SK-N-SH (cell line): ENCODE data around the gene CAMK2D. TPM values are rescaled to one million over a fixed set of nuclear protein-coding genes. Genes with fewer than 3 reads are reported as not detected.

Experiments used
- CTCF ChIA-PET: fragments of 300-600, 350-600 bp; formaldehyde crosslinking; extraction: SDS; loops from one replicate; lab custom pipeline; 2021; lab: Yijun Ruan, JAX
- POLR2A ChIA-PET: fragments of 350-600 bp; sonication (Branson Sonifier 250); formaldehyde crosslinking; extraction: SDS; loops from one replicate; lab custom pipeline; 2020; ENCODE audit warnings: antibody characterized with exemption, inconsistent platforms; lab: Yijun Ruan, JAX
- DNase-seq: peaks from one replicate; pipeline ENCODE4 v3.0.0; 2012
- H2AFZ ChIP-seq: fragments of 200-600 bp; sonication (generic); 2 replicates; pipeline ENCODE4 v1.8.1; 2016; ENCODE audit warnings: antibody characterized with exemption, mild to moderate bottlenecking, low read depth
- H3F3A ChIP-seq: fragments of 200-600 bp; sonication (generic); replicated peaks from 2 replicates; pipeline ENCODE3; 2016; ENCODE audit warnings: antibody characterized with exemption, mild to moderate bottlenecking; ENCODE audit not compliant: insufficient read depth
- H3K27ac ChIP-seq, 2 experiments: fragments of 200-500 bp in 1 of 2; fragments of 200-600 bp in 1 of 2; sonication (Bioruptor generic) in 1 of 2; sonication (generic), shearing (Covaris generic) in 1 of 2; 2 replicates each; pipeline versions ENCODE4 v1.5.1 to v1.6.1; 2014 to 2016; ENCODE audit warnings: low read depth in 2 of 2, inconsistent platforms in 1 of 2, low read length in 1 of 2, mild to moderate bottlenecking in 1 of 2, mixed read lengths in 1 of 2
- H3K27me3 ChIP-seq: fragments of 200-600 bp; sonication (generic), shearing (Covaris generic); 2 replicates; pipeline ENCODE4 v1.6.1; 2016; ENCODE audit warnings: mixed run types; ENCODE audit not compliant: insufficient read depth
- H3K36me3 ChIP-seq, 2 experiments: fragments of 200-500 bp in 1 of 2; fragments of 200-600 bp in 1 of 2; sonication (Bioruptor generic) in 1 of 2; sonication (generic) in 1 of 2; replicated peaks in 1 of 2; 2 replicates each; pipeline versions ENCODE3 to v1.5.1; 2014 to 2016; ENCODE audit warnings: low read length in 1 of 2, mild to moderate bottlenecking in 1 of 2; ENCODE audit not compliant: insufficient read depth in 2 of 2, control insufficient read depth in 1 of 2
- H3K4me1 ChIP-seq, 2 experiments: fragments of 200-500 bp in 1 of 2; fragments of 200-600 bp in 1 of 2; sonication (Bioruptor generic) in 1 of 2; sonication (generic), shearing (Covaris generic) in 1 of 2; 2 replicates each; pipeline versions ENCODE4 v1.5.1 to v1.6.1; 2014 to 2016; ENCODE audit warnings: low read depth in 1 of 2, low read length in 1 of 2, mixed run types in 1 of 2; ENCODE audit not compliant: insufficient read depth in 2 of 2, control insufficient read depth in 1 of 2
- H3K4me2 ChIP-seq: fragments of 200-600 bp; sonication (generic), shearing (Covaris generic); 2 replicates; pipeline ENCODE4 v1.6.1; 2017; ENCODE audit warnings: mixed run types
- H3K4me3 ChIP-seq, 2 experiments: fragments of 200-500 bp in 1 of 2; fragments of 200-600 bp in 1 of 2; sonication (Bioruptor generic) in 1 of 2; sonication (generic), shearing (Covaris generic) in 1 of 2; 2 replicates each; pipeline versions ENCODE4 v1.5.1 to v1.8.1; 2014 to 2016; ENCODE audit warnings: low read depth in 2 of 2, inconsistent platforms in 1 of 2, low read length in 1 of 2, mild to moderate bottlenecking in 1 of 2, mixed read lengths in 1 of 2, moderate library complexity in 1 of 2
- H3K79me2 ChIP-seq: fragments of 200-600 bp; sonication (generic); 2 replicates; pipeline ENCODE4 v1.8.1; 2017; ENCODE audit warnings: mild to moderate bottlenecking; ENCODE audit not compliant: insufficient read depth
- H3K9ac ChIP-seq: fragments of 200-600 bp; sonication (generic); 2 replicates; pipeline ENCODE4 v1.6.1; 2017; ENCODE audit warnings: mixed run types
- H3K9me2 ChIP-seq: fragments of 200-600 bp; sonication (generic); 2 replicates; pipeline ENCODE4 v1.6.1; 2017; ENCODE audit warnings: mixed run types
- H3K9me3 ChIP-seq: fragments of 200-600 bp; sonication (generic); 2 replicates; pipeline ENCODE4 v1.6.1; 2017; ENCODE audit warnings: mixed run types, mild to moderate bottlenecking, moderate library complexity
- H4K20me1 ChIP-seq: fragments of 200-600 bp; sonication (generic); 2 replicates; pipeline ENCODE4 v1.6.1; 2017; ENCODE audit warnings: mild to moderate bottlenecking, mixed run types; ENCODE audit not compliant: insufficient read depth
- CTCF ChIP-seq: fragments of 200-600 bp; sonication (generic); IDR thresholded peaks from 2 replicates; pipeline ENCODE4 v1.6.1; 2017; ENCODE audit warnings: antibody characterized with exemption, mild to moderate bottlenecking, moderate library complexity
- ELF1 ChIP-seq: IDR thresholded peaks from 2 replicates; pipeline ENCODE4 v1.4.0; 2012
- EP300 ChIP-seq, 2 experiments: IDR thresholded peaks; 2 replicates each; pipeline versions ENCODE4 v1.4.0 to v1.6.1; 2012; ENCODE audit warnings: borderline replicate concordance in 1 of 2, low read depth in 1 of 2, low read length in 1 of 2
- EZH2phosphoT487 ChIP-seq: fragments of 200-600 bp; sonication (generic); IDR thresholded peaks from 2 replicates; pipeline ENCODE4 v1.6.1; 2017; ENCODE audit warnings: low read depth, mixed run types, mild to moderate bottlenecking, antibody characterized with exemption, moderate library complexity, borderline replicate concordance
- FOXM1 ChIP-seq: IDR thresholded peaks from 2 replicates; pipeline ENCODE4 v1.4.0; 2012; ENCODE audit warnings: low read depth, mild to moderate bottlenecking
- GATA2 ChIP-seq: sonication (generic); formaldehyde crosslinking; IDR thresholded peaks from 2 replicates; pipeline ENCODE4 v1.5.0; 2020; ENCODE audit warnings: mild to moderate bottlenecking, missing genetic modification reagents
- IRF3 ChIP-seq: fragments of 150-350 bp; IDR thresholded peaks from 2 replicates; pipeline ENCODE4 v1.6.1; 2016; ENCODE audit warnings: mild to moderate bottlenecking, low read depth, low read length
- JUND ChIP-seq: IDR thresholded peaks from 2 replicates; pipeline ENCODE4 v1.4.0; 2012
- NRF1 ChIP-seq: IDR thresholded peaks from 2 replicates; pipeline ENCODE4 v1.6.1; 2012; ENCODE audit warnings: low read depth, mild to moderate bottlenecking, low read length
- POLR2AphosphoS5 ChIP-seq: IDR thresholded peaks from 2 replicates; pipeline ENCODE4 v1.6.1; 2012; ENCODE audit warnings: low read depth, low read length
- RAD21 ChIP-seq: IDR thresholded peaks from 2 replicates; pipeline ENCODE4 v1.6.1; 2012; ENCODE audit warnings: mild to moderate bottlenecking, low read length
- RXRA ChIP-seq: IDR thresholded peaks from 2 replicates; pipeline ENCODE4 v1.4.0; 2012; ENCODE audit warnings: low read depth, mild to moderate bottlenecking, borderline replicate concordance
- TAF1 ChIP-seq: IDR thresholded peaks from 2 replicates; pipeline ENCODE4 v1.6.1; 2012; ENCODE audit warnings: low read depth, mild to moderate bottlenecking, low read length, moderate library complexity, borderline replicate concordance
- USF1 ChIP-seq: IDR thresholded peaks from 2 replicates; pipeline ENCODE4 v1.4.0; 2012; ENCODE audit warnings: low read depth, borderline replicate concordance
- USF2 ChIP-seq: fragments of 150-350 bp; IDR thresholded peaks from 2 replicates; pipeline ENCODE4 v1.6.1; 2017; ENCODE audit warnings: antibody characterized with exemption, low read length, low read depth, borderline replicate concordance
- ZBTB33 ChIP-seq: IDR thresholded peaks from 2 replicates; pipeline ENCODE4 v1.4.0; 2012; ENCODE audit warnings: low read depth, borderline replicate concordance
- WGBS: methylation state at CpG from one replicate; pipeline ENCODE4 v1.1.6; 2017; ENCODE audit warnings: low lambda C conversion rate; 5-methylcytosine and 5-hydroxymethylcytosine counted together
- polyA plus RNA-seq, 3 experiments: library from polyadenylated mRNA; depleted of rRNA; stranded (reverse); fragments of >200 nt; gene quantifications; 2 replicates each; pipeline ENCODE4 v1.2.3, GENCODE V29; 2012
- TF ChIP-seq, protein P1 (sequence below): IDR thresholded peaks from 2 replicates; pipeline ENCODE4 v1.4.0; 2012; ENCODE audit warnings: low read depth

Gene CAMK2D
- polyA plus RNA-seq, 1 of the 3 experiments (the other 2 are of a cell fraction), result 17.0 TPM

DNA sequence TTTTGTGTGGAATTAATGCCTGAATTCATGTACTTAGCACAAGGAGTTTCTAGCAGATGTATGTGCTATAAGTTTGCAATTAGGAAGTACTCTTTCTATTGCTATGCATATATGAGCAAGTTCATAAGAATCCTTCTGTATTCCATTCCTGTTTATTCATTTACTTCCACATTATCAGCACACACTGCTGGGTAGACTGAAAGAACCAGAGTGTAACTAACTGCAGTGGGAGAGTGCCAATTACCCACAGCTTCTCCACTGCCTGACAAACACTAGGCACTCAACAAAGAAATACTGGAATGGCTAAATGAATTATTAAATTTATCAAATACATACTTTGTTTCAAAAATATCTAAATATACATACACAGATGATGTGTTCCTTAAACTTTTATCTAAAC lies 219.6 kb downstream of the CAMK2D start:
- Histone ChIP-seq H2AFZ (no peak overlapping the region), H3K27ac (no peak overlapping the region), H3K4me2 (no peak overlapping the region), H3K9me3 (no peaks in the 10 kb centered on the region), H3K4me3 (no peak overlapping the region), H3K4me1 (peaks cover 0 to 7% of the 10 kb centered on the region in 2 experiments; a peak in 2 of 4 replicates), H3K9me2 (no peaks in the 10 kb centered on the region), H3K36me3 (peaks cover 6 to 29% of the 10 kb centered on the region in 2 experiments), H3K9ac (no peak overlapping the region), H3F3A (peaks cover 17% of the 10 kb centered on the region), H3K27me3 (no peaks in the 10 kb centered on the region), H3K79me2 (no peaks in the 10 kb centered on the region), H4K20me1 (no peaks in the 10 kb centered on the region)
- ChIA-PET CTCF (interaction anchor here (1.1 kb wide), 1 partner anchor 219 kb away, joined by 3 read pairs; no protein-coding TSS in a partner anchor), POLR2A (no interaction called here)
- TF ChIP-seq JUND (no peak), ELF1 (no peak), EZH2phosphoT487 (no peak), CTCF (no peak)
- TF ChIP-seq, protein P1, sequence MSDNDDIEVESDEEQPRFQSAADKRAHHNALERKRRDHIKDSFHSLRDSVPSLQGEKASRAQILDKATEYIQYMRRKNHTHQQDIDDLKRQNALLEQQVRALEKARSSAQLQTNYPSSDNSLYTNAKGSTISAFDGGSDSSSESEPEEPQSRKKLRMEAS, result no peak
- no peak for DNase-seq

DNA sequence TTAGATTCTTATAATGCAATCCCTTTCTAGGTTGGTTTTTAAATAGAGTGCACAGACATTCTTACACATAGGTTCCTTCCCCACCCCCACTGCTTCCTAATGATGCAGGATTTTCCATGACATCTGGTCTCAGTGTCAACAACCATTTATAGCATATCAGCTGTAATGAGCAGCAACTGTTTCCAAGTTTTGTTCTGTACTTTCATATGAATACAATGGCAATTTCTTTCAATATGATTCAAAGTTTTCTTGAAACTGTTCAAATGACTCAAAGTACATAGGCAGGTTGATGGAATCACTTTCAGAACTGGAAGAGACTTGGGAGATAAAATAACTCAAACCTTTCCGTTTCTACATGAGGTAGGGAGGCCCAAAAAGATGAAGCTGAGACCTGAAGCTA lies 220.7 kb downstream of the CAMK2D start:
- Histone ChIP-seq H3K4me1 (peaks cover 0 to 7% of the 10 kb centered on the region in 2 experiments; a peak in 2 of 4 replicates), H3F3A (peaks cover 27% of the 10 kb centered on the region), H3K4me3 (no peak overlapping the region), H3K36me3 (peaks cover 12 to 34% of the 10 kb centered on the region in 2 experiments), H3K4me2 (no peak overlapping the region), H3K9me2 (no peaks in the 10 kb centered on the region), H4K20me1 (no peaks in the 10 kb centered on the region), H3K27ac (no peak overlapping the region), H3K27me3 (no peaks in the 10 kb centered on the region), H2AFZ (no peak overlapping the region), H3K9me3 (no peaks in the 10 kb centered on the region), H3K9ac (no peak overlapping the region), H3K79me2 (no peaks in the 10 kb centered on the region)
- no peak for DNase-seq
- WGBS, result 86% methylated on average over 1 of the region's 1 CpG
- CTCF ChIA-PET, result no interaction called here
- POLR2A ChIA-PET, result no interaction called here
- TF ChIP-seq POLR2AphosphoS5 (no peak), USF1 (no peak), NRF1 (no peak), TAF1 (no peak), EP300 (IDR thresholded peaks at IDR 0.05; ENCODE audit: borderline replicate concordance in 1 of 2, low read depth in 1 of 2, low read length in 1 of 2) (no peak), RAD21 (no peak), RXRA (no peak), ZBTB33 (no peak), IRF3 (no peak), USF2 (no peak), GATA2 (CRISPR knock-in tag) (no peak), FOXM1 (no peak), EZH2phosphoT487 (no peak)
